K562 (cell line): ENCODE data around the gene ZNF280D.

Experiments used
- KLF13 ChIP-seq: fragments of 450-650 bp; IDR thresholded peaks from 2 replicates; pipeline ENCODE4 v1.6.1; 2016; ENCODE audit warnings: missing genetic modification characterization, low read depth, mild to moderate bottlenecking, missing compliant biosample characterization, moderate library complexity, borderline replicate concordance
- MYC ChIP-seq, 2 experiments: fragments of 250-450 bp in 1 of 2; sonication (Bioruptor Pico) in 1 of 2; IDR thresholded peaks; 2 replicates each; pipeline versions ENCODE4 v1.5.1 to v1.6.1; 2012 to 2021; ENCODE audit warnings: low read depth in 2 of 2, borderline replicate concordance in 1 of 2, improper control_type of control experiment in 1 of 2, low read length in 1 of 2, mild to moderate bottlenecking in 1 of 2, moderate library complexity in 1 of 2
- TF ChIP-seq, protein P1 (sequence below), 3 experiments: IDR thresholded peaks in 2 of 3; conservative IDR thresholded peaks in 1 of 3; 2 replicates each; pipeline ENCODE4 v1.5.1; 2011 to 2012; ENCODE audit warnings: low read length in 3 of 3, mild to moderate bottlenecking in 3 of 3, control low read depth in 2 of 3, improper control_type of control experiment in 1 of 3, inconsistent platforms in 1 of 3, low read depth in 1 of 3, mixed read lengths in 1 of 3, moderate library complexity in 1 of 3; ENCODE audit not compliant: insufficient read depth in 2 of 3

- TF ChIP-seq, protein P1, sequence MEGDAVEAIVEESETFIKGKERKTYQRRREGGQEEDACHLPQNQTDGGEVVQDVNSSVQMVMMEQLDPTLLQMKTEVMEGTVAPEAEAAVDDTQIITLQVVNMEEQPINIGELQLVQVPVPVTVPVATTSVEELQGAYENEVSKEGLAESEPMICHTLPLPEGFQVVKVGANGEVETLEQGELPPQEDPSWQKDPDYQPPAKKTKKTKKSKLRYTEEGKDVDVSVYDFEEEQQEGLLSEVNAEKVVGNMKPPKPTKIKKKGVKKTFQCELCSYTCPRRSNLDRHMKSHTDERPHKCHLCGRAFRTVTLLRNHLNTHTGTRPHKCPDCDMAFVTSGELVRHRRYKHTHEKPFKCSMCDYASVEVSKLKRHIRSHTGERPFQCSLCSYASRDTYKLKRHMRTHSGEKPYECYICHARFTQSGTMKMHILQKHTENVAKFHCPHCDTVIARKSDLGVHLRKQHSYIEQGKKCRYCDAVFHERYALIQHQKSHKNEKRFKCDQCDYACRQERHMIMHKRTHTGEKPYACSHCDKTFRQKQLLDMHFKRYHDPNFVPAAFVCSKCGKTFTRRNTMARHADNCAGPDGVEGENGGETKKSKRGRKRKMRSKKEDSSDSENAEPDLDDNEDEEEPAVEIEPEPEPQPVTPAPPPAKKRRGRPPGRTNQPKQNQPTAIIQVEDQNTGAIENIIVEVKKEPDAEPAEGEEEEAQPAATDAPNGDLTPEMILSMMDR (IDR thresholded peaks at IDR 0.05 in 2 of 3, conservative IDR thresholded peaks at IDR 0.05 in 1 of 3; ENCODE audit: insufficient read depth in 2 of 3, low read depth in 1 of 3, low read length in 3 of 3), result no peak
- TF ChIP-seq KLF13 (tag) (no peak), MYC (IDR thresholded peaks at IDR 0.05; ENCODE audit: low read depth, low read length) (no peak), MYC (CRISPR knock-in tag; IDR thresholded peaks at IDR 0.05; ENCODE audit: borderline replicate concordance, low read depth) (no peak)
Observed at GRCh38 chr15:56675930-56676329, 57.4 kb downstream of the ZNF280D start.
